Stimulated activated naive CD4-positive, alpha-beta T cell treated with Interleukin-2 at 50 U/mL for 16 hours (primary cell): ENCODE measurements around the gene CADM4.
"Not testable (repeated sequence)": the region's sequence is repeated elsewhere in the genome, so short reads cannot be mapped to it uniquely, and the experiment has no call there.

Experiments
- DNase-seq: peaks from one replicate; lab custom pipeline; 2025; lab: John Stamatoyannopoulos, UW

CADM4 gene, protein sequence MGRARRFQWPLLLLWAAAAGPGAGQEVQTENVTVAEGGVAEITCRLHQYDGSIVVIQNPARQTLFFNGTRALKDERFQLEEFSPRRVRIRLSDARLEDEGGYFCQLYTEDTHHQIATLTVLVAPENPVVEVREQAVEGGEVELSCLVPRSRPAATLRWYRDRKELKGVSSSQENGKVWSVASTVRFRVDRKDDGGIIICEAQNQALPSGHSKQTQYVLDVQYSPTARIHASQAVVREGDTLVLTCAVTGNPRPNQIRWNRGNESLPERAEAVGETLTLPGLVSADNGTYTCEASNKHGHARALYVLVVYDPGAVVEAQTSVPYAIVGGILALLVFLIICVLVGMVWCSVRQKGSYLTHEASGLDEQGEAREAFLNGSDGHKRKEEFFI

DNA sequence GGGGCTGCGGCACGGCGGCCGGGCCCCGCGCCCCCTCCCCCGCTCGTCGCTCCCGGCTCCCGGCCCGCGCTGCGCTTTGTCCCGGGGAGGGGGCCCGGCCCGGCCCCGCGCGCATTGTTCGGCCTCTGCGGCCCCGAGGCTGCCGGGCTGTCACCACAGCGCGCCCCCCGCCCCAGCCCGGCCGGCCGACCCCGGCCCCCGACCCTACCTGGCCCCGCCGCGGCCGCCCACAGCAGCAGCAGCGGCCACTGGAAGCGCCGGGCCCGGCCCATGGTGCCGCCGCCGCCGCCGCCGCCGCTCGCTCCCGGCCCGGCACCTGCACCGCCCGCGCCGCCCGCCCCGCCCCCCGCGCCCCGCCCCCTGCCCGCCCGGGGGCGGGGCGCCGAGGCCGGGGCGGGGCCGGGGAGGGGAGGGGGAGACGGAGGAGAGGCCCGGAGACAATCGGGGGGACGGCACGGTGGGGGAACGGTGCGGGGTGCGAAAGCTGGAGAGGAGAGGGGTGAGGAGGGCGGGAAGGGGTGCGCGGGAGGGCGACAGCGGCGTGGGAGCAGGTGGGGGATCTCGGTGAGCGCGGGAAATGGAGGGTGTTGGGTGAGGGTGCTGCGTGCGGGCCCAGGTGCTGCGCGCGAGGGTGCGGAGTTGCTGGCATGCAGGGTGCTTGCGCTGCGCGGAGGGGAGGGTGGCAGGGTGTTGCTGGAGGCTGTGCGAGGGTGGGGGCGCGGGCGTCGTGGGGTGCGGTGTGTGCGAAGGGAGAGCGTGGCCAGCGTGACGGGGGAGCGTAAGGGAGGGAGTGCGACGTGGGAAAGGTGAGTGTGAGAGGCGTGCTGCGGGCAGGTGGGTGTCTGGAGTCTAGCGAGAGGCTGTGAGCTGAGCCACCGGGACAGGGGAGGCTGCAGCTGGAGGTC is at the start of gene CADM4:
TSS of gene CADM4 (minus strand) at position 332 of the 905 bp plus-strand sequence. CDS start at position 272, 60 bp downstream.
- DNase-seq = peak; percentile 50

DNA sequence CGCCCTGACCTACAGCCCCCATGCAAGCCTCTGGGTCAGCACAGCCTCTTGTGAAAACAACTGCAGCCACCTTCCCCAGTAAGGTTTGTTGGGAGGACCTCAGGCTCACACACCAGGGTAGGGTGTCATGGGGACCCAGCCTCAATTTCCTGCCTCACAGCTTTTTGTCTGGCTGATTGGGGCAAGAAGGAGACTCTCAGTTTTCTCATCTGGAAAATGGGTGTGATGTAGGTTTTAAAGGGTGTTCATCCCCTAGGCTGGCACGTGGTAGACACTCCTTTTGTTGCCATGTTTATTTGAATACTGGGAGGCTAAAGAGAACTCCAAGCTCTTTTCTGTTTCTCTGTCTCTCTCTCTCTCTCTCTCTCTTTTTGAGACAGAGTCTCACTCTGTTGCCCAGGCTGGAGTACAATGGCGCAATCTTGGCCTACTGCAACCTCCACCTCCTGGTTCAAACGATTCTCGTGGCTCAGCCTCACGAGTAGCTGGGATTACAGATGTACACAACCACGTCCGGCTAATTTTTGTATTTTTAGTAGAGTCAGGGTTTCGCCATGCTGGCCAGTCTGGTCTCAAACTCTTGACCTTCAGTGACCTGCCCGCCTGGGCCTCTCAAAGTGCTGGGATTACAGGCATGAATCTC is 48.5 kb upstream of the CADM4 start:
- no peak for DNase-seq

DNA sequence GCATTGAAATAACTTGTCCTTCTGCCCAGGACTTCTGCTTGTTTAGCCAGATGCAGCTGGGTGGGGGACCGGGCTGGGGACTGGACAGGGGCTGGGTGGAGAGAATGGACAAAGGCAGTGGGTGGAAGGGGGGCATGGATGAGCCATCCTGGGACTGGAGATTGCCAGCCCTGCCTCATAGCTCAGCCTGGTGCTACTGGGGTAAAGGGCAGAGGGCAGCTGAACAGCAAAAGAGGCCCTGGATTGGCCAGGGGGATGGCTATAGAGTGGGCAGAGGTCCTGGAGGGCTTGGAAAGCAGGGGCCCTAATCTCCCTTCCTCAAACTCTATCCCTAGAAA is 48.0 kb upstream of the CADM4 start:
- no peak for DNase-seq

DNA sequence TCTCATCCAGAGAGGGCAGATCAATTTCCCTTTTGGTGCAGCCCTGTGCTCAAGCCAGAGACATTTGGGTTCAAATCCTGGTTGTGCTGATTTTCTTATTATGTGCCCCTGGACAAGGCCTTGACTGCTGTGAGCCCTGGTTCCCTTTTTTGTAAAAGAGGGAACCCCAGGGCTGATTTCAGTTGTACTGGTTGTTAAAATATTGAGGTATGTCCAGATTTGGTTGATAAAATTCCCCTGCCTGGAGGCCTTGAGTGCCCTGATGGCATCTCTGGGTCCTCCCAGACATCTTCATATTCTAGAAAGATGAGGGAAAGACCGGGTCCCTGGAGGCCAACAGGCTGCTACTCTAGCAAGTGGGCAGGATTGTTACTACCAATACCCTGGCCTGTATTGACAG is 44.7 kb upstream of the CADM4 start:
- no peak for DNase-seq

DNA sequence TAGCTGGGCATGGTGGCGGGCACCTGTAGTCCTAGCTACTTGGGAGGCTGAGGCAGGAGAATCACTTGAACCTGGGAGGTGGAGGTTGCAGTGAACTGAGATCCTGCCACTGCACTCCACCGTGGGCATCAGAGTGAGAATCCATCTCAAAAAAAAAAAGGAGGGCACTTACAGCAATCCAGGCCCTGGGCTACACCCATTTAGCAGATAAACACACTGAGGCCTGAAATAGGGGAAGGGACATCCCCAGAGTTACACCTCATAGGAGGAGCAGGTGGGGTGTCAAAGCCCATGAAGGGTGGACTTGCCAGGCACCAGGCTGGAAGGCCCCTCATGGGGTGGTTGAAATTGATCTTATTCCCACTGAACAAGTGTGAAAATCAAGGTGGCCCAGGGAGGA is 44.3 kb upstream of the CADM4 start:
- DNase-seq = no peak

DNA sequence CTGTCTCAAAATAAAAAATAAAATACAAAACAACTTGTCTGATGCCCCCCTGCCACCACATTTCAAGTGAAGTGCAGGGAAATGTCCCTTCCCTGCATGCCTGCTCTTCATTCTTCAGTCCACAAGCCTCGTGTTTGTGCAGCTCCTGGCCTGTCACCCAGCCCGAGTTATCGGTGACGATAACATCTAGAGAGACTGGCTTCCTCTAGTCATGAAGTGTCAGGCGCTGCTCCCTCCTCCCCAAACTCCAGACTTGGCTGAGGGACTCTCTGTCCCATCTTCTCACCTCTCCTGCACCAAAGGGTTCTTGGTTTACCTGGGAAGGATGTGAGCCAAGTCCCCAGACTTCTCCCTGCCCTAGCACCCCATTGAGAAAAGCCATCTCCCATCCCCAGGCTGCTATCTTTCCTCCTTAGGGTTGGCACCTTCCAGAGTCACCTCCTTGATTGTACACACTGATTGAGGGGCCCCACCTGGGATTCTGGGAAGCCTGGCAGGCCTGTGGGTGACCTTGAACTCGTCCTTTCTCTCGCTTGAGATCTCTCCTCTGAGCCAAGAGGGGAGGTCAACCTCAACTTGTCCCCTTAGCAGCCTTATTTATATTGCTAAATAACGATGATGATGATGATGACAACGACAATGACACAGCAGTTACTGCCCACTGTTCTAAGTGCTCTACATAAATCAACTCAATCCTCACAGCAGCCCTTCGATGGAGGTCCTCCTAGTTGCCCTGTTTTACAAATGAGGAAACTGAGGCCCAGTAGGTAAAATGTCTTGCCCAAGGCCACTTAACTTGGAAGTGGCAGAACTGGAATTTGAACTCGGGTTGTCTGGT is 43.4 kb upstream of the CADM4 start:
- DNase-seq = no peak

DNA sequence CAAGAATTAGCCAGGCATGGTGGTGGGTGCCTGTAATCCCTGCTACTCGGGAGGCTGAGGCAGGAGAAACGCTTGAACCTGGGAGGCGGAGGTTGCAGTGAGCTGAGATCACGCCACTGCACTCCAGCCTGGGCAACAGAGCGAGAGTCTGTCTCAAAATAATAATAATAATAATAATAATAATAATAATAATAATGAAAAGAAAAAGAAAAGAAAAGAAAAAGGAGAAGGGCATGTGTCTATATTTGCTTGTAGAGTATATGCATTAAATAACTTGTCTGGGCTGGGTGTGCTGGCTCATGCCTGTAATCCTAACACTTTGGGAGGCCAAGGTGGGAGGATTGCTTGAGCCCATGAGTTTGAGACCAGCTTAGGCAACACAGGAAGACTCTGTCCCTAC is 42.6 kb upstream of the CADM4 start:
- not testable (repeated sequence) for DNase-seq

DNA sequence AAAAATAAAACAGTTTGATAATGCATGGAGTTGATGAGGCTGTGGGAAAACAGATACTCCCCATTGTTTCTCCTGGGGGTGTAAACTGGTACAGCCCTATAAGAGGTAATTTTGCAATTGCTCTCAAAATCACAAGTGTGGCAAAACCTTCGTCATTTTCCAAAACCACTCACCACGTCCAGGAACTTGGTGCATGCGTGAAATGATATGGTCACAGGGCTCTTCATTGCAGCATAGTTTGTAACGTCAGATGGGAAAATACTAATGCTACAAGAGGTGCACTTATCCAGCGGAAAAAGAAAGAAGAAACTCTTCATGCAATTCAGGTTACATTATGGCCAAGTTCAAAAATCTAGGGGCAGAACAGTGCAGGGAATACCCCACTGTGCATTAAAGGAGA is 42.2 kb upstream of the CADM4 start:
- DNase-seq = no peak

DNA sequence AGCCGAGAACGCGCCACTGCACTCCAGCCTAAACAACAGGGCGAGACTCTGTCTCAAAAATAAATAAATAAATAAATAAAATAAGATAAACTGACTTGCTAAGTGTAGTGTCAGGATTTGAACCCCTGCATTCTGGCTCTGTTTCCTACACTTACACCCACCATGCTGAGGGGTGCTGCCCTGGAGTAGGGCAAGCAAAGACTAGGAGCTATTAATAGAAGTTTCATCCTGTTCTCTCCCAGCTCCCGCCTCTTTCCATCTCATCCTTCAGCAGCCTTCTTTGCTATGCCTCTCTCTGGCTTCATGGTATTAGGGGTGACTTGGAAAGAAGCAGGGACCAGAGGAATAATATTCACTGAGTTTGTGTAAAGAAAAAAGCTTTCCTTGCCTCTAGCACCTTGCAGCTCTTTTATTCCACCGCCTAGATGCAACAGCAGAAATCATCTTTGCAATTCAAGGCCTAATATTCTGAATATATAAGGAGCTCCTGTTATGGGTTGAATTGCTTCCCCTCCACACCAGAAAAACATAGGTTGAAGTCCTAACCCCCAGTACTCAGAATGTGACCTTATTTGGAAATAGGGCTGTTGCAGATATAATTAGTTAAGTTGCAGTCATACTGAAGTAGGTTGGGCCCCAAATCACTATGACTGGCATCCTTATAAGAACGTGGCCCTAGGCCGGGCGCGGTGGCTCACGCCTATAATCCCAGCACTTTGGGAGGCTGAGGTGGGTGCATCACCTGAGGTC is 39.0 kb upstream of the CADM4 start:
- DNase-seq = no peak

DNA sequence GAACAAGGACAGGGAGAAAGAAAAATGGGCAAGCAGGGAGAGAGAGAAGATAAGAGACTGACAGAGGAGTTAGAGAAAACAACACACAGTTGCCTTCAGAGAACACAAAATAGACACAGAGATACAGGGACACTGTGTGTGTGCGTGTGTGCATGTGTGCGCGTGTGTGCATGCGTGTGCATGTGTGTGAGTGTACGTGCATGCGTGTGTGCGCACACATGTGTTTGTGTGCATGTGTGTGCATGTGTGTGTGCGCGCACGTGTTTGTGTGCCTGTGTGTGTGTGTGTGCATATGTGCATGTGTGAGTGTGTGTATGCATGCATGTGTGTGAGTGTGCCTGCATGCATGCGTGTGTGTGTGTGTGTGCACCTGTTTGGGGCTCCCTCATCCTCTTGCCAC is 36.3 kb upstream of the CADM4 start:
- no peak for DNase-seq

DNA sequence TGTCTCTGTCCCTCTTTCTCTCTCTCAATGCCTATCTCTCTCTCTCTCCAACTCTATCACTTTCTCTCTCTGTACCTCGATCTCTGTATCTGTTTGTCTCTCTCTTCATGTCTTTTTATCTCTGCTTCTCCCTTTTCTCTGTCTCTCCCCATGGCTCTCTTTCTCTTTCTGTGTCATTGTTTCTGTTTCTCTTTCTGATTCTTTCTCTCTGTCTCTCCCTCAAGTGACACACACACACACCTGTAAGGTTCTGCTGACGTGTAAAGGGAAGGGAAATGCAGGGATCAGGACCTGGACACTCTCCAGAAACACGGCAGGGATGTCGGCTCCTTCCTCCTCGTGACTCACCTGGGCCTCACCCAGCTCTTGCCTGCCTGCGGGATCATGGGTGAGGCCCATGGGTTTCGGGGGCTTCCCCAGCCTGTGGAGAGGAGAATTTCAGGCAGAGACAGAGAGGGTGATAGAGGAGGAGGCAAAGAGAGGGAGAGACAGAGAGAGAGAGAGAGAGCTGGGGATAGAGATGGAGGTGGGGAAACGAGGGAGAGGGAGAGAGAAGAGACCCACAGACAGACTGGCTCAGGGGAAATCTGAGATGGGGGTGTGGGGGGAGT is 35.7 kb upstream of the CADM4 start:
- DNase-seq = no peak

DNA sequence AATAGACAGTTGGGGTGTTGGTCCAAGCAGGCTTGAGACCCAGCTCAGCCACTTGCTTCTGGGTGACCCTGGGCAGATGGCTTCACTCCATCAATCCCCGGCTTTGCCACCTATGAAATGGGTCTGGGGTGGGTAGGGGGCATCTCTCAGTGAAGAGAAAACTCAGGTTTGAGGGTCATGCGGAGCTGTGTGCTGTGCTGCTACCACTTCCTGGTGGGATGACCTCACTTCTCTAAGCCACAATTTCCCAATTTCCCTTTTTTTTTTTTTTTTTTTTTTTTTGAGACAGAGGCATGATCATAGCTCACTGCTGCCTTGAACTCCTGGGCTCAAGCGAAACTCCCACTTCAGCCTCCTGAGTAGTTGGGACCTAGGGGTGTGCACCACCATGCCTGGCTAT is 34.9 kb upstream of the CADM4 start:
- no peak for DNase-seq

DNA sequence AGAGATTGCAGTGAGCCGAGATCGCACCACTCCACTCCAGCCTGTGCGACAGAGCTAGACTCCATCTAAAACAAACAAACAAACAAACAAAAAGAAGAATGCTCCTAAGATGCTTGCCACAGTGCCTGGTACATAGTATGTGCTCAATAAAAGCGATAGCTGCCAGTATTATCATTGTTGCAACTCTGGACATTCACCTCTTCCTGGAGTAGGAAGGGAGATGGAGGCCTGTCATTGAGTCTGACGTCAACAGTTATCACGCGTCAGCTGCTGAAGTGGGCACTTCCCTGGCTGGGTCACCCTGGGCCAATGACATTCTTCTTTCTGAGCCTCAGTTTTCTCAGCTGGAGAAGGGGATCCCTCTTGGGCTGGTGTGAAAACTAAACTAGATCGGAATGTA is 34.5 kb upstream of the CADM4 start:
- DNase-seq = no peak

DNA sequence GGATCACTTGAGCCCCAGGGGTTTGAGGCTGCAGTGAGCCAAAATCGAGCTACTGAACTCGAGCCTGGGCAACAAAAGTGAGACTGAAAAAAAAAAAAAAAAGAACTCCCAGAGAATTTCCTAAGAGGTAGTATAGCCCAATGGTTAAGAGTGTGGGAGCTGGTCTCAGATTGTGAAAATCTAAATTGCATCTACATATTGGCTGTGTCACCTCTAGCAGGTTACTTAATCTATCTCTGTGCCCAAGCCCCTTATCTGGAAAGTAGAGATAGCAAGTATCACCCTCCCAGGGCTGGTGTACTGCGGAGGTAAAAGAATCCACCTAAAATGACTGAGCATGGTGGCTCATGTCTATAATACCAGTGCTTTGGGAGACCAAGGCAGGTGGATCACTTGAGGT is 34.0 kb upstream of the CADM4 start:
- DNase-seq = no peak

DNA sequence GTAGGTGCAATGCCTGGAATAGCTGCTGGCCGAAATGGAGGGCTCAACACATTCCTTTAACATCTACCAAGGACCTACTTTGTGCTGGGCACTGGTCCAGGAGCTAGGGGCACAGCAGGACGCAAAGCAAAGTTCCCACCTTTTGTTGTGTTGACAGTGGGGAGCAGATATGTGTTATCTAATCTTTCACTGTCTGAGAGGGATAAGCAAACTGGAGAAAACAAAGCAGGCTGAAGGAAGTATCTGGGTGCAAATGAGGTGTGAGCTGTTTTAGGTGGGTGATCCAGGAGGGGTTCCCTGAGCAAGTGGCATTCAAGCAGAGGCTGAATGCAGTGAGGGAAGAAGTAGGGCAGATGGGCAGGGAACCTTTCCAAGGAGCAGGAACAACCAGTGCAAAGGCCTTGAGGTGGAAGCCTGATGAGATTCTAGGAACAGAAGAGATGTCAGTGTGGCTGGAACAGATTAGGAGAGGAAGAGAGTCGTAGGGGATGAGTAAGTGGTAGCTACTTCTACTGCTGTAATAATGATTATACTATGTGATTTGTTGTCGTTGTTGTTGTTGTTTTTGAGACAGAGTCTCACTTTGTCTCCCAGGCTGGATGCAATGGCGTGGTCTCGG is 32.5 kb upstream of the CADM4 start:
- DNase-seq = no peak

DNA sequence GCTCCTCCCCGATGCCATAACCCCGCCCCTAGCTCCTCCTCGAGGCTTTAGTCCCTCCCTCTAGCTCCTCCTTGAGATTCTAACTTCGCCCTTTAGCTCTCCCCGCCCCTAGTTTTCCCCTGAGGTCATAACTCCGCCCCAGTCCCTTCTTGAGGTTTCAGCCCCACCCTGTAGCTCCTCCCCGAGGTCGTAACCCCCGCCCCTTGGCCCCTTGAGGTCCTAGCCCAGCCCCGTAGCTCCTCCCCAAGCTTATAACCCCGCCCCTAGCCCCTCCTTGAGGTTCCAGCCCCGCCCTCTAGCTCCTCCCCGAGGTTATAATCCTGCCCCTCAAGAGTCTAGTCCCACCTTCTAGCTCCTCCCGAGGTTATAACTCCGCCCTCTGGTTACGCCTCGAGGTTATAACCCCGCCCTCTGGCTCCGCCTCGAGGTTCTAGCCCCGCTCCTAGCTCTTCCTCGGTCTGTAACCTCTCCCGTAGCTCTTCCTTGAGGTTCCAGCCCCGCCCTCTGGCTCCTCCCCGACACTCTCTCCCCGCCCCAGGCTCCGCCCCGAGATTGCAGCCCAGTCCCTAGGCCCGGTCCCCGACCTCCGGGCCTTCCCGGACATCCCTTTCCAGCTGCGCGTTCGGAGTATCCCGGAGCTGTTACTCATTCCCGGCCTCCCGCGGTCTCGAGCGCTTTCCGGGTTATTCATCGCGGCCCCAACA is 28.9 kb upstream of the CADM4 start:
- DNase-seq = peak; percentile 94

DNA sequence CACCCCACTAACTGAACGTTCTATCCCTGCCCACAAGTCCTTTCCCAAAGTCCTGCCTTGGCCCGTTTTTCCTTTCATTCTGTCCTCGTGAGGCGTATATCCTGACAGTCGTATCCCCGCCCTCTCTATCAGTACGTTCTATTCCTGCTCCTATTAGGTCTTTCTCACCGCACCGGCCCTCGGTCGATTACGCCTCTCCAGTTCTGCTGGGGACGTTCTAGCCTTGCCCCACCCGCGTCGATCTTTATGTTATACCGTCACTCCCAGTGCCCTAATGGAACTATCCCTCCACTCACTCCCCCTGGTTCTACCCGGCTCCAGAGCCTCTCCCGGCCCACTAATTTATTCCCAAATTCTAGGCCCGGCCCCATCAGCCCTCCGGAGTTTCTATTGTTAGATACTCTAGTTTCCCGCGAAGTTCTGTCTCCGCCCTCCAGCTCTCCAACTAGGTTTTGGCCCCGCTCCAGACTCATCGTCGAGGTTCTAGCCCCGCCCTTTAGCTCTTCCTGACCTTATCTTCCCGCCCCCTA is 28.3 kb upstream of the CADM4 start:
- DNase-seq = no peak

DNA sequence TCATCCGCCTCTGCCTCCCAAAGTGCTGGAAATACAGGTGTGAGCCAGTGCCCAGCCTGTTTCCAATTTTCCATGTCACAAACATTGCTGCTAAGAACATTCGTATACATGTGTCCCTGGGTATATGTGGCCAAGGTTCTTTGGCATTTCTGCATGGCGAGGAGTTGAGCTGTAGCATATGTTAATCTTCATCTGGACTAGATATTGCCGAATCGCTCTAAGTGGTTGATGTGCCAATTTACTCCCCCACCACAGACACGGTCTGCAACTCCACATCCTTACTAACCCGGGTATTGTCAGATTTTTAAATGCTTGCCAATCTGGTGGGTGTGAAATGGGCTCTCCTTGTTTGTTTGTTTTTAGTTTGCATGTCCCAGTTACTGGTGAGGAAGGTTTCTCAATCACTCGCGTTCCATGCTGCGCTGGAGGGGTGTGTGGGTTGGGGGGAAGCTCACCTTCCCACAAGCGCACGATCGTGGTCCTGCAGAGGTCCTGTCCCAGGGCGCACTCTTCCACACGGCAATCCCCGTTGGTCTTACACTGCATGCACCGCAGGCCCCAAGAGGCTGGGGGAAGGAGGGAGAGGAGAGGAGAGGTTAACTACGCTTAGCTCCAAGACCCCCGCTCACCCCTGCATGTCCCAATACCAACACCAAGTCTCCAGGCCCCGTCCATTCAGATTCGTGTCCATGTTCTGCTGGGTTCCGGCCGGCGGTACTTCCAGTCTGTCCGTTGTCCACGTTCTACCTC is 27.7 kb upstream of the CADM4 start:
- DNase-seq = no peak

DNA sequence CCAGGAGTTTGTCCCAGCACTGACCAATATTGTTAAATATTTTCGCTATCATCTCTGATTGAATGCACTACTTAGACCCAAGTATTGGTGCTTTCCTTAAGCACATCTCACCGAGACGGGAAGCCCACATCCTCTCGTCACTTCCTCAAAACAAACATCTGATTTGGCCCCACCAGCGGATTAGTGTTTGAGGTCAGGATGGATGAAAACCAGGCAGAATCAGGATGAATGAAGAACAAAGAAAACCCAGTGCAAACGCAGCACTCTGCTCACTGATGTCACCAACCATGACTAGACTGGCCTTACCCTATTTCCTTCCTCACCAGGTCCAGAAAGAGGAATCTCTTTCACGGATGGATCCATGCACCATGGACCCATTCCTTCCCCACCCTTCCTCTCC is 24.4 kb upstream of the CADM4 start:
- DNase-seq = no peak
